Stimulated activated CD8-positive, alpha-beta memory T cell treated with anti-CD3 and anti-CD28 coated beads, Interleukin-7, amount 100 ng/mL, for 4 hours (primary cell): Measurements from ENCODE around the gene NSD1.

ENCODE experiments used
- DNase-seq, 2 donors: peaks; one replicate each; pipeline ENCODE4 v3.0.0-alpha.2; 2020; ENCODE audit warnings: low read depth in 2 of 2

NSD1 gene

DNA sequence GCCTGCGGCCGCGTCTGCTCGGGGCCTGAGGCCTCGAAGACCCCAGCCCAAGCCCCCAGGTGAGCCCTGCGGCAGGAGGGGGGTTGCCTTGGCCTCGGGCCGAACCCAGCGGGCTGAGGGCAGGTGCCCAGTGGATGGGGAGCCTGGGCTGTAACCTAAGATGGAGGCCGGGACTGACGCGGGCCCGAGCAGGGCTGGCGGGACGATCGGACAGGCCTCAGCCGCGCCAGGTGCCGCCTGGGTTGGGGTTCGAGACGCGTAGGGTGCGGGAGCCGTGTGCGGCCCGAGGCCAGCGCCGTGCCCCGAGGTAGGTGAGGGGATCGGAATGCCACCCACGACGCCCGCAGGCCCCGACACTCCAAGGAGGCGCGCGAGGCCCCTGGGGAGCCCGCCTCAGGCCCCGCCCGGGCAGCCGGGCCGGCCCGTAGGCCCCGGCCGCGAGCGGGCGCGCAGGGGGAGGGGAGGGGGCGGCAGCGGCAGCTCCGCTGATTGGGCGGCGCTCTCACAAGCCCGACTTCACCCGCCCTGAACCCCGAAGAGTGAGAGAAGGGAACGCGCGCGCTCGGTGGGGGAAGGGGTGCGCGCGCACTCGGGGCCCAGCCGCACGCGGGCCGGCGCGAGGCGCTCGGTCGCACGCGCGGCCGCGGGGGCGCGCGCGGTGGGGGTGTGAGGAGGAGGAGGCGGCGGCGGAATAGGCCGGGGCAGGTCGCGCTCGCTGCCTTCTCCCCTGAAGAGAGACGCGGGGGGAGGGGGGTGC is at the start of gene NSD1:
Gene NSD1, plus strand, starts transcription at position 678 of the 757 bp plus-strand sequence. CDS start 1,331 bp downstream, outside the sequence.
- peak; percentile 75 to 89 for DNase-seq

GRCh38 chr5:177084175-177084574 is 49.4 kb upstream of the NSD1 start:
- no peak for DNase-seq

GRCh38 chr5:177085985-177086653 is 47.5 kb upstream of the NSD1 start:
- no peak for DNase-seq

DNA sequence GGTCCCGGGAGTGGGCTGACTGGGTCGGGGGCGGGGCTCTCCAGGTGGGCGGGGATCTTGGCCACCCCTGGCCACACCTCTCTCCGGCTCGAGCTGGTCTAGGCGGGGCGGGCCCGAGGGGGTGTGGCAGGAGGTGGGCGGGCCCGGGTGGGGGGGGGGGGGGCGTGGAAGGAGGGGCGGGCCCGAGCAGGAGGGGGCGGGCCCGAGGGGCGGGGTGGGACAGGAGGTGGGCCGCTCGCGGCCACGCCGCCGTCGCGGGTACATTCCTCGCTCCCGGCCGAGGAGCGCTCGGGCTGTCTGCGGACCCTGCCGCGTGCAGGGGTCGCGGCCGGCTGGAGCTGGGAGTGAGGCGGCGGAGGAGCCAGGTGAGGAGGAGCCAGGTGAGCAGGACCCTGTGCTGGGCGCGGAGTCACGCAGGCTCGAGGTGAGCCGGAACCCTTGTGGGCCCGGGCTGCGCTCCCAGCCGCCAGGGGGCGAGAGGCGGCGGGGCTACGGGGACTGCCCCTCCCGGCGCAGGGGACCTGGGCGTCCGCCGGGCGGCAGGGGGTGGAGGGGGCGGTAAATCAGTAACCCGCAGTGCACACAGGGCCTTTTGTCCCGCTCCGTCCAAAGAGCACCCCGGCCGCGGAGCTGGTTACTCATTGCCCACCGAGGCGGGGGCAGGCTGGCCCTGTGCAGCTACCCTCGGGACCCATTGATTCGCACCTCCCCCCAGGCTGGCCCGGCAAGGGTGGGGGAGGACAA is 46.7 kb upstream of the NSD1 start, which contains the start of gene FGFR4:
Gene FGFR4, plus strand, starts transcription at position 262 of the 744 bp plus-strand sequence. CDS start 2,688 bp downstream, outside the sequence.
- peak; percentile 15 to 47 for DNase-seq

DNA sequence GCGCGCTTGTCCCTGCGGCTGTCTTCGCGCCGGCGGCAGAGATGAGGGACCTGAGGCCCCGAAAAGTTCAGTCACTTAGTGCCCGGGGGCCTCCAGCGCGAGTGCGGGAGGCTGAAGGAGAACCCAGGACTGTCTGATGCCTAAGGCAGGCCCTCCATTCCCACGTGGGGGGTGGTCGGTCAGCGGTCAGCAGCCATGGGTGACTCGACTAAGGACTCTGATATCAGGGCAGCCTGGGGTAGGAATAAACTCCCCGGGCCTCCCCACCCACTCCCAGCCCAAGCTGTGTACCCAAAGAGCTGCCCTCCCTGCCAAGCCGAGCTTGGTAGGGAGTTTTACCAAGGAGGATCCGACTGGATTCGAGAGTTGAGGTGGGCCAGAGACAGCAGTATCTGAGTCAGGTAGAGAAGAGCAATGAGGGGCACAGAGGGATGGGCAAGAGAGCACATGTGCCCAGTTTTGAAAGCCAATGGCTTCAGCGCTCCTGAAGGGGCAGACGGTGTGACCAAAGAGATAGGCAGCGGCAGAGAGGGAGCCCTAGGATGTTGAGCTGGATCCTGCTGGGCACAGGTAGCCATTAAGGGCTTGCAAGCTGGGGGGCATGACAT is 46.1 kb upstream of the NSD1 start:
- no peak for DNase-seq

GRCh38 chr5:177089127-177089526 is 44.4 kb upstream of the NSD1 start:
- DNase-seq, result no peak

DNA sequence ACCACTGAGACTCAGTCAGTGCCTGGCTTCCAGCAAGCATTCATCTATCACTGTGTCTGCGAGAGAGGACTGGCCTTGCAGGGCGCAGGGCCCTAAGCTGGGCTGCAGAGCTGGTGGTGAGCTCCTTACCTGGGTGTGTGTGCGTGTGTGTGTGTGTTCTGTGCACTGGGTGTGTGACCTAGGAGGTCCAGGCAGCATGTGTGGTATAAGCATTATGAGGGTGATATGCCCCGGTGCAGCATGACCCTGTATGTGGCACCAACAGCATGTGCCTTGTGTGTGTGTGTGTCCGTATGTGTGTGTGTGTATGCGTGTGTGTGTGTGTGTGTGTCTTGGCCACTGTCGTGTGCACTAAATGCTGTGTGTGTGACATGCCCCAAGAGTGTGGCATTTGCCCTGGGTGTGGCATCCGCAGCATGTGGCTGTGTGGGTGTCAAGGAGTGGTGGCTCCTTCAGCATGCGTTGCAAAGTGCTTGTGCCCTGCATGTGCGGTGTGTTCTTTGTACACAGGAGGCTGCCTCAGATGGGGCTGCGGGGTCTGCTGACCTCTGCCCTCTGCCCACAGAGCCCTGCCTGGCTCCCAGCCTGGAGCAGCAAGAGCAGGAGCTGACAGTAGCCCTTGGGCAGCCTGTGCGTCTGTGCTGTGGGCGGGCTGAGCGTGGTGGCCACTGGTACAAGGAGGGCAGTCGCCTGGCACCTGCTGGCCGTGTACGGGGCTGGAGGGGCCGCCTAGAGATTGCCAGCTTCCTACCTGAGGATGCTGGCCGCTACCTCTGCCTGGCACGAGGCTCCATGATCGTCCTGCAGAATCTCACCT is 43.5 kb upstream of the NSD1 start:
- DNase-seq, result no peak

- no peak for DNase-seq
Observed at GRCh38 chr5:177090813-177091212, 42.8 kb upstream of the NSD1 start.

DNA sequence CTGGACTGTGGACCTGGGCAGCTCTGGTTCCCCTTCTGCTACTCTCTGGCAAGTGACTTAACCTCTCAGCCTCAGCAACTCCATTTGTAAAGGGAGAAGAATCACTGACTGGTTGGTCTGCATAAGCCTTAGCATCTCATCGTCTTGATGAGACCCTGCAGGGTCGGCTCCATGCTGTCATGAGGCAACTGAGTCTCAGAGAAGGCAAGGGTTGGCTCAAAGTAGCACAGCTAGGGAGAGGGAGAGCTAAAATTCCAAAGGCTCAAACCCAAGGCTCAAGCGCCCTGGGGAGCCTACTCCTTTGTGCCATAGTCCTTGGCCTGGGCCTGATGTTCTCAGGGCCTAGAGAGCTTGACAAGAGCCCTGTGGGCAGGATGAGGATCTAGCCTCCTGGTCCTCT is 42.3 kb upstream of the NSD1 start:
- DNase-seq, result no peak

DNA sequence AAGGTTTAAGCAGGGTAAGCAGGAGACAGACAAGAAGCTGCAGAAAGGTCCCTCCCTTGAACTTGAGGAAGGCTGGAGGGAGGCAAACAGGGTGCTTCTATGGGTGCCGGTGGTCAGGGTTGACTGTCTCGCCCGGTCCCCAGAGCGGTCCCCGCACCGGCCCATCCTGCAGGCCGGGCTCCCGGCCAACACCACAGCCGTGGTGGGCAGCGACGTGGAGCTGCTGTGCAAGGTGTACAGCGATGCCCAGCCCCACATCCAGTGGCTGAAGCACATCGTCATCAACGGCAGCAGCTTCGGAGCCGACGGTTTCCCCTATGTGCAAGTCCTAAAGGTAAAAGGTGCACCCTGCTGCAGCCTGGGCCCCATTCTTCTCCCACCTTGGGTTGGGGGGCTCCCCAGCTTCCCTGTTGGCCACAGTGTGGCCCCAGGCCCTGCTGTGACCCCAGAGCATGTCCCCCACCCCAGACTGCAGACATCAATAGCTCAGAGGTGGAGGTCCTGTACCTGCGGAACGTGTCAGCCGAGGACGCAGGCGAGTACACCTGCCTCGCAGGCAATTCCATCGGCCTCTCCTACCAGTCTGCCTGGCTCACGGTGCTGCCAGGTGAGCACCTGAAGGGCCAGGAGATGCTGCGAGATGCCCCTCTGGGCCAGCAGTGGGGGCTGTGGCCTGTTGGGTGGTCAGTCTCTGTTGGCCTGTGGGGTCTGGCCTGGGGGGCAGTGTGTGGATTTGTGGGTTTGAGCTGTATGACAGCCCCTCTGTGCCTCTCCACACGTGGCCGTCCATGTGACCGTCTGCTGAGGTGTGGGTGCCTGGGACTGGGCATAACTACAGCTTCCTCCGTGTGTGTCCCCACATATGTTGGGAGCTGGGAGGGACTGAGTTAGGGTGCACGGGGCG is 41.1 kb upstream of the NSD1 start:
- DNase-seq, result no peak

- no peak for DNase-seq
Observed at GRCh38 chr5:177093082-177093712, 40.4 kb upstream of the NSD1 start.

DNA sequence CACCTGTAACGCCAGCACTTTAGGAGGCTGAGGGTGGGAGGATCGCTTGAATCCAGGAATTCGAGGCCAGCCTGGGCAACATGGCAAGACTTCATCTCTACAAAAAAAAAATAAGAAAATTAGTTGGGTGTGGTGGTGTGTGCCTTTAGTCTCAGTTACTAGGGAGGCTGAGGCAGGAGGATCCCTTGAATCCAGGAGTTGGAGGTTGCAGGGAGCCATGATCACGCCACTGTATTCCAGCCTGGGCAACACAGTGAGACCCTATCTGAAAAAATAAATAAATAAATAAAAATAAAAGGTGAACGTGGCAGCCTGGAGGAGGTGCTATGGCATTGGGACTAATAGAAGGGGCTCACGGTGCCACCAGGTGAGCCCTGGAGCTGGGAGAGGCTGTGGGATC is 39.8 kb upstream of the NSD1 start:
- no peak for DNase-seq

DNA sequence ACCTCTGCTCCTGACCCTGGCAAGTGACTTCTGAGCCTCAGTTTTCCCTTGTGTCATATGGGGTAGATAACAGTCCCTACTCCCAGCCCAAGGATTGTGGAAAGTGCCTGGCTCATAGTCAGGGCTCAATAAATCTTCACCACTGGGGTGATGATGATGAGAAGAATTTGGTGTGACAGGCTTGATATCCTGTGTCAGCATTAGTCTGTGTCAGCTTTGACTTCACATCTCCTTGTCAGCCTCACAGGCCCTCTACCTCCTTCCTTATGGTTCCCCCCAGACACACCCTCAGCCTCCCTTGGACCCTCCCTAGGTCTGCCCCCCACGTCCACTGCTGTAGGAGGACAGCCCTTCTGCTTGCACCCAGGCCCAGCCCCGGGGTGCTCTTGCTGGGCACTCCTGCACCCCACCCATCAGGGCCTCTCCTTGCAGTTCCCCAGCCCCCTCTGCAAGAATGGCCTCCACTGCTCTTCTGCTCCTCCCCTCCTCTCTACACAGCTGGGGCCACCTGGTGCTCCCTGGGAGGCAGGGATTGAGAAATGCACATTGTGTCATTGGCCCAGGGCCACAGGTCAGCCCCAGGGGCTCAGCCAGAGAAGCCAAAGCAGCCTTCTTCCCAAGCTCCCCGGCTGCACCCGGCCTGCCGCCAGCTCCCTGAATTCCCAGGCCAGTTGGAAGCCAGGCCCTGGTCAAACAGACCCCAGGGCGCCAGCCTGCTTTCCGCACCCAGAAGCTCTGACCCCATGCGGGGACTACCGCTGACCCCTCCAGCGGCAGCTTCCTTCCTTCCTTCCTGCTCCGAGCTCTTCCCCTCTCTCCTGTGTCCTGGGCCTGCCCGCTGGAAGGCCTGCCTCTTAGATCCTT is 39.1 kb upstream of the NSD1 start:
- DNase-seq, result no peak

GRCh38 chr5:177095088-177095669 is 38.4 kb upstream of the NSD1 start:
- no peak for DNase-seq

DNA sequence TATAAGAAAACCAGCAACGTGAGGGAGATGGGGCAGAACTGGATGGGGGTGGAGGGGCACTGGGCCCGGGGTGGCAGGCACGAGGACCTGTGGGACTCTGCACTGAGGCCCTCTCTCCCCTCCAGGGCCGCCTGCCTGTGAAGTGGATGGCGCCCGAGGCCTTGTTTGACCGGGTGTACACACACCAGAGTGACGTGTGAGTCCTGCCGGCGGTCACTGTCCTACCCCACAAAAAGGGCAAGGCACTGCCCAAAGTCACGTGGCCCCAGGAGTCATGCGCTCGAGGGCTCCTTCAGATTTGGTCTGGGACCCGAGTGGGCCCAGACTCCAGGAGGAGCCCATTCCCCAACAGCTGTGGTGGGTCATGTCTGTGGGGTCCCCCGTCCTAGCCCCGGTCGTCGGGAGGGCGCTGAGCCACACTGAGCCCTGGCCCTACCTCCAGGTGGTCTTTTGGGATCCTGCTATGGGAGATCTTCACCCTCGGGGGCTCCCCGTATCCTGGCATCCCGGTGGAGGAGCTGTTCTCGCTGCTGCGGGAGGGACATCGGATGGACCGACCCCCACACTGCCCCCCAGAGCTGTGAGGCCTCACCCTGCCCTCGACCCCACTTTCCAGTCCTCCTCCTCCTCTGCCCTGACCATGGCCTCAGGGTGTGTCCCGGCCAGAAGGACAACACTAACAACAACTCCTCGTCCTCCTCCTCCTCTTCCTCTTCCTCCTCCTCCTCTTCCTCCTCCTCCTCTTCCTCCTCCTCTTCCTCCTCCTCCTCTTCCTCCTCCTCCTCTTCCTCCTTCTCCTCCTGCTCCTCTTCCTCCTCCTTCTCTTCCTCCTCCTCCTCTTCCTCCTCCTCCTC is 37.2 kb upstream of the NSD1 start:
- no peak for DNase-seq

DNA sequence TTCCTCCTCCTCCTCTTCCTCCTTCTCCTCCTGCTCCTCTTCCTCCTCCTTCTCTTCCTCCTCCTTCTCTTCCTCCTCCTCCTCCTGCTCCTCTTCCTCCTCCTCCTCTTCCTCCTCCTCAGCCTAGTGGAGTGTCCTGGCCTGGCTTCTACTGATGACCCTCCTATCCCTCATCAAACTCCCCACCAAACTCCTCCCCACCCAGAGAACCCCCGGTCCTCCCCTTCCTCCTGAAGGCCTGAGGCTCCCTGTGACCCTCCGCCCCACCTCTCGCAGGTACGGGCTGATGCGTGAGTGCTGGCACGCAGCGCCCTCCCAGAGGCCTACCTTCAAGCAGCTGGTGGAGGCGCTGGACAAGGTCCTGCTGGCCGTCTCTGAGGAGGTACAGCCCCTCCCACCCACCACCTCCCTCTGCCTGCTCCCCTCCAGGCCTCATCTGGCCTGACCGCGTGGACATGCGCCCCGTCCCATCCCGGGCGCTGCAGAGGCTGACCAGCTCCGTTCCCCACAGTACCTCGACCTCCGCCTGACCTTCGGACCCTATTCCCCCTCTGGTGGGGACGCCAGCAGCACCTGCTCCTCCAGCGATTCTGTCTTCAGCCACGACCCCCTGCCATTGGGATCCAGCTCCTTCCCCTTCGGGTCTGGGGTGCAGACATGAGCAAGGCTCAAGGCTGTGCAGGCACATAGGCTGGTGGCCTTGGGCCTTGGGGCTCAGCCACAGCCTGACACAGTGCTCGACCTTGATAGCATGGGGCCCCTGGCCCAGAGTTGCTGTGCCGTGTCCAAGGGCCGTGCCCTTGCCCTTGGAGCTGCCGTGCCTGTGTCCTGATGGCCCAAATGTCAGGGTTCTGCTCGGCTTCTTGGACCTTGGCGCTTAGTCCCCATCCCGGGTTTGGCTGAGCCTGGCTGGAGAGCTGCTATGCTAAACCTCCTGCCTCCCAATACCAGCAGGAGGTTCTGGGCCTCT is 36.3 kb upstream of the NSD1 start:
- DNase-seq, result no peak
